ENCODE measurements around the gene DPH7.
"Not testable (repeated sequence)": the region's sequence is repeated elsewhere in the genome, so short reads cannot be mapped to it uniquely, and the experiment has no call there.

The DPH7 gene

DNA sequence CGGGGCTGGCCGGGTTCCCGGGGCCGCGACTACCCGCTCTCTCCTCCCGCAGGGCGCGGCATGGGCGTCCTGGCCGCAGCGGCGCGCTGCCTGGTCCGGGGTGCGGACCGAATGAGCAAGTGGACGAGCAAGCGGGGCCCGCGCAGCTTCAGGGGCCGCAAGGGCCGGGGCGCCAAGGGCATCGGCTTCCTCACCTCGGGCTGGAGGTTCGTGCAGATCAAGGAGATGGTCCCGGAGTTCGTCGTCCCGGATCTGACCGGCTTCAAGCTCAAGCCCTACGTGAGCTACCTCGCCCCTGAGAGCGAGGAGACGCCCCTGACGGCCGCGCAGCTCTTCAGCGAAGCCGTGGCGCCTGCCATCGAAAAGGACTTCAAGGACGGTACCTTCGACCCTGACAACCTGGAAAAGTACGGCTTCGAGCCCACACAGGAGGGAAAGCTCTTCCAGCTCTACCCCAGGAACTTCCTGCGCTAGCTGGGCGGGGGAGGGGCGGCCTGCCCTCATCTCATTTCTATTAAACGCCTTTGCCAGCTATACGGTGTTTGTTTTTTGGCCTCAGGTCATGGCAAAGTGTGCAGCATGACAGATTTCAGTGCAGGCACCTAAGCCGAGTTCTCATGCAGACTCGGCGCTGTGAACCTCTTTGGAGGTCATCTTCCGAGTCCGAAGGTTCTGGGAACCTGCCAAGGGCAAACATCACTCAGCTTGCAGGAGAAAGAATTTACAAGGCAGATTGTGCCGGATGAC lies 26.5 kb downstream of the DPH7 start:
- no peak for TF ChIP-seq GATA1 (IDR thresholded peaks at IDR 0.05; ENCODE audit: low read depth, low read length)
- peak; percentile 47 for TF ChIP-seq POLR2A (IDR thresholded peaks at IDR 0.05; ENCODE audit: low read length)
- DNase-seq: peak in 1 of 2 experiments; percentile 76

GRCh38 chr9:137551264-137552021 lies 27.3 kb downstream of the DPH7 start, which contains the start of gene MRPL41:
Gene MRPL41 (plus strand): TSS chr9:137551879. CDS start chr9:137552082, 203 bp downstream.
- TF ChIP-seq POLR2A (IDR thresholded peaks at IDR 0.05; ENCODE audit: low read length): no peak

GRCh38 chr9:137550958-137551263 lies 27.8 kb downstream of the DPH7 start:
- DNase-seq: not testable (repeated sequence)

More at GRCh38 chr9:137551264-137552021, 27.3 kb downstream of the DPH7 start, which contains the start of gene MRPL41:
- peak; percentile 91 to 94 for DNase-seq

- DNase-seq: peak; percentile 75 to 76
- TF ChIP-seq GATA1 (IDR thresholded peaks at IDR 0.05; ENCODE audit: low read depth, low read length): no peak
- TF ChIP-seq POLR2A (IDR thresholded peaks at IDR 0.05; ENCODE audit: low read length): no peak
Measured at GRCh38 chr9:137550231-137550621, 28.5 kb downstream of the DPH7 start, which contains the start of gene PNPLA7. Gene PNPLA7 (minus strand): TSS chr9:137550402. CDS start chr9:137550197, 205 bp downstream.

- no peak for DNase-seq
- TF ChIP-seq POLR2A (IDR thresholded peaks at IDR 0.05; ENCODE audit: low read length) (no peak), GATA1 (IDR thresholded peaks at IDR 0.05; ENCODE audit: low read depth, low read length) (no peak)
Measured at GRCh38 chr9:137547687-137548543, 30.8 kb downstream of the DPH7 start.

GRCh38 chr9:137545123-137545522 lies 33.6 kb downstream of the DPH7 start:
- no peak for DNase-seq
- no peak for TF ChIP-seq POLR2A (IDR thresholded peaks at IDR 0.05; ENCODE audit: low read length)
- TF ChIP-seq GATA1 (IDR thresholded peaks at IDR 0.05; ENCODE audit: low read depth, low read length): no peak

DNA sequence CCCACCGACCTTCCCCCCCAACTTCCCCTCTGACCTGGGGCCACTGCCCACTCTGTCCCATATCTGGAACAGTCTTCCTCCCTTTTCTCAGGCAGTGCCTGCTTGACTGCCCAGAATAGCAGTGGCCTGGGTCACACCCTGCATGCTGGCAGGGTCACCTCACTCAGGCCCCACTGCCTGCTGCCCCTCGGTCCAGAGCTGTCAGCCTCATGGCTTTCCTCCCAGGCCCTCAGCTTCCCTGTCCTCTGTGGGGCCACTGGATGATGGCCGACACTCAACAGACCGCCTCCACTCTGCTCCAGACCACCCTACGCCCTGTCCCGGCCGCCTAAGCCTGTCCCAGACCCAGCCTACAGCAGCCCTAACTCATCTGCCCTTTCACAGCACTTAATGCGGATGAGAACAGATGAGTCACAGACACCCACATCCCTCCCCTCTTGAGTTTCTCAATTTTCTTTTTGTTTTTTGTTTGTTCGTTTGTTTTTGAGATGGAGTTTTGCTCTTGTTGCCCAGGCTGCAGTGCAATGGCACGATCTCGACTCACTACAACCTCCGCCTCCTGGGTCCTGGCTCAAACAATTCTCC lies 34.5 kb downstream of the DPH7 start:
- no peak for DNase-seq
- no peak for TF ChIP-seq POLR2A (IDR thresholded peaks at IDR 0.05; ENCODE audit: low read length)
- no peak for TF ChIP-seq GATA1 (IDR thresholded peaks at IDR 0.05; ENCODE audit: low read depth, low read length)

- DNase-seq: no peak
- TF ChIP-seq GATA1 (IDR thresholded peaks at IDR 0.05; ENCODE audit: low read depth, low read length) (no peak), POLR2A (IDR thresholded peaks at IDR 0.05; ENCODE audit: low read length) (no peak)
Measured at GRCh38 chr9:137543237-137543963, 35.3 kb downstream of the DPH7 start.

- TF ChIP-seq GATA1 (IDR thresholded peaks at IDR 0.05; ENCODE audit: low read depth, low read length) (no peak), POLR2A (IDR thresholded peaks at IDR 0.05; ENCODE audit: low read length) (no peak)
- no peak for DNase-seq
Measured at GRCh38 chr9:137542486-137542885, 36.2 kb downstream of the DPH7 start.

- no peak for DNase-seq
- TF ChIP-seq GATA1 (IDR thresholded peaks at IDR 0.05; ENCODE audit: low read depth, low read length) (no peak), POLR2A (IDR thresholded peaks at IDR 0.05; ENCODE audit: low read length) (no peak)
Measured at GRCh38 chr9:137540536-137540935, 38.2 kb downstream of the DPH7 start.

GRCh38 chr9:137538058-137538457 lies 40.7 kb downstream of the DPH7 start:
- no peak for TF ChIP-seq POLR2A (IDR thresholded peaks at IDR 0.05; ENCODE audit: low read length)
- TF ChIP-seq GATA1 (IDR thresholded peaks at IDR 0.05; ENCODE audit: low read depth, low read length): no peak
- no peak for DNase-seq

DNA sequence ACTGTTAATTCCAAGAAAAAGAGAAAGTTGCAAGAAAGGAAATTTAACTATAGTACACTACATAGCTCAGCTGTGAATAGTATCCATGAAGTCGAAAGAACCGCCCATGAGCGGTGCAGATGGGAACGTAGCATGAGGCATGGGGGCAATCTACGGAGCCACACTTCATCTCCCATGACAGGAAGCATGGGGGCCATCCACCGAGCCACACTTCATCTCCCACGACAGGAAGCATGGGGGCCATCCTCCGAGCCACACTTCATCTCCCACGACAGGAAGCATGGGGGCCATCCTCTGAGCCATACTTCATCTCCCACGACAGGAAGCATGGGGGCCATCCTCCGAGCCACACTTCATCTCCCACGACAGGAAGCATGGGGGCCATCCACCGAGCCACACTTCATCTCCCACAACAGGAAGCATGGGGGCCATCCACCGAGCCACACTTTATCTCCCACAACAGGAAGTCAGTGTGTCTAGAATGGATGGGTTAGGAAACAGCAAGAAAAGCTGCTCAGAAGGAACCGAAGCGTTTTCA lies 42.1 kb downstream of the DPH7 start:
- not testable (repeated sequence) for DNase-seq

DNA sequence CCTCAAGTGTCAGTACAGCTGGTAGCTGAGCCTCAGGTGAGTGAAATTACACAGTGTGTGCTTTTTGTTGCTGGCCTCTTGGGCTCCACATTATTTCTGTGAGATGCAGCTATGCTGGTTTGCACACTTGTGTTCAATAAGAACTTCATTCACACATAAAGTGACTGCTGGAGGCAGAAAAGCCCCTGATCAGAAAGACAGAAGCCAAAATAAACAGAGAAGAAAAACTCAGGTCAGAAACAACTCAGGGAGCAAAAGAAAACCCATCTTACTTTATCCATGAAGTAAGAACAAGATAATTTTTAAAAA lies 43.7 kb downstream of the DPH7 start:
- no peak for TF ChIP-seq POLR2A (IDR thresholded peaks at IDR 0.05; ENCODE audit: low read length)
- TF ChIP-seq GATA1 (IDR thresholded peaks at IDR 0.05; ENCODE audit: low read depth, low read length): no peak
- DNase-seq: no peak

All from erythroblast (primary cell).